Measurements from ENCODE around the gene PFKFB3.
"Not testable (repeated sequence)": the region's sequence is repeated elsewhere in the genome, so short reads cannot be mapped to it uniquely, and the experiment has no call there.

PFKFB3 gene

GRCh38 chr10:6239213-6239991 is 36.7 kb downstream of the PFKFB3 start:
- peak; percentile 25 for DNase-seq

GRCh38 chr10:6240254-6240653 is 37.5 kb downstream of the PFKFB3 start:
- no peak for DNase-seq

- no peak for DNase-seq
Measured at GRCh38 chr10:6242089-6242488, 39.4 kb downstream of the PFKFB3 start.

- DNase-seq = peak; percentile 19
Measured at GRCh38 chr10:6244510-6244909, 41.8 kb downstream of the PFKFB3 start.

GRCh38 chr10:6247041-6247712 is 44.4 kb downstream of the PFKFB3 start:
- DNase-seq = no peak

GRCh38 chr10:6248908-6249307 is 46.2 kb downstream of the PFKFB3 start:
- DNase-seq = not testable (repeated sequence)

- no peak for DNase-seq
Measured at GRCh38 chr10:6249698-6250097, 47.0 kb downstream of the PFKFB3 start.

GRCh38 chr10:6250745-6251144 is 48.0 kb downstream of the PFKFB3 start:
- no peak for DNase-seq

- no peak for DNase-seq
Measured at GRCh38 chr10:6254201-6254600, 51.5 kb downstream of the PFKFB3 start.

GRCh38 chr10:6255548-6256061 is 52.9 kb downstream of the PFKFB3 start:
- DNase-seq = no peak

GRCh38 chr10:6256439-6256838 is 53.7 kb downstream of the PFKFB3 start:
- DNase-seq = no peak

- DNase-seq = no peak
Measured at GRCh38 chr10:6259153-6259552, 56.4 kb downstream of the PFKFB3 start.

- no peak for DNase-seq
Measured at GRCh38 chr10:6260843-6261242, 58.1 kb downstream of the PFKFB3 start.

GRCh38 chr10:6267941-6268340 is 65.2 kb downstream of the PFKFB3 start:
- DNase-seq = peak; percentile 10

GRCh38 chr10:6269432-6269831 is 66.7 kb downstream of the PFKFB3 start:
- no peak for DNase-seq

GRCh38 chr10:6269953-6270867 is 67.5 kb downstream of the PFKFB3 start:
- DNase-seq = no peak

- DNase-seq = no peak
Measured at GRCh38 chr10:6270951-6271350, 68.2 kb downstream of the PFKFB3 start.

- no peak for DNase-seq
Measured at GRCh38 chr10:6271663-6272062, 68.9 kb downstream of the PFKFB3 start.

- DNase-seq = no peak
Measured at GRCh38 chr10:6272126-6272525, 69.4 kb downstream of the PFKFB3 start.

- DNase-seq = no peak
Measured at GRCh38 chr10:6273351-6273750, 70.6 kb downstream of the PFKFB3 start.

GRCh38 chr10:6274040-6274439 is 71.3 kb downstream of the PFKFB3 start:
- no peak for DNase-seq

- no peak for DNase-seq
Measured at GRCh38 chr10:6274484-6274883, 71.8 kb downstream of the PFKFB3 start.

All from eye (tissue), 1 donor.